HepG2 (cell line): ENCODE data around the gene SNRNP200. TPM values are rescaled to one million over a fixed set of nuclear protein-coding genes. Genes with fewer than 3 reads are reported as not detected.

Experiments
- BATF2 ChIP-seq: sonication (generic); formaldehyde crosslinking; IDR thresholded peaks from 2 replicates; pipeline ENCODE4 v1.8.0; 2022; ENCODE audit warnings: mild to moderate bottlenecking, missing genetic modification reagents, moderate library complexity
- BCLAF1 ChIP-seq: fragments of 450-650 bp; IDR thresholded peaks from 2 replicates; pipeline ENCODE4 v1.6.1; 2017; ENCODE audit warnings: mild to moderate bottlenecking
- IRF1 ChIP-seq: sonication (generic); formaldehyde crosslinking; IDR thresholded peaks from 2 replicates; pipeline ENCODE4 v1.4.0; 2020; ENCODE audit warnings: low read depth, mild to moderate bottlenecking, missing genetic modification reagents
- IRX3 ChIP-seq: sonication (generic); formaldehyde crosslinking; IDR thresholded peaks from 2 replicates; pipeline ENCODE4 v1.8.1; 2023; ENCODE audit warnings: mild to moderate bottlenecking, low read depth, missing genetic modification reagents, borderline replicate concordance
- MIER3 ChIP-seq: IDR thresholded peaks from 2 replicates; pipeline ENCODE4 v1.6.1; 2016; ENCODE audit warnings: missing compliant biosample characterization, borderline replicate concordance
- NR3C1 ChIP-seq: sonication (generic); formaldehyde crosslinking; IDR thresholded peaks from 2 replicates; pipeline ENCODE4 v1.4.0; 2020; ENCODE audit warnings: missing genetic modification reagents
- PHF5A ChIP-seq: IDR thresholded peaks from one replicate; pipeline ENCODE4 v1.6.1; 2018; ENCODE audit warnings: low read depth, missing genetic modification reagents; ENCODE audit not compliant: unreplicated experiment
- SALL1 ChIP-seq: sonication (generic); formaldehyde crosslinking; IDR thresholded peaks from 2 replicates; pipeline ENCODE4 v1.8.0; 2022; ENCODE audit warnings: mild to moderate bottlenecking, missing genetic modification reagents
- TAF1 ChIP-seq: sonication (generic); formaldehyde crosslinking; IDR thresholded peaks from 2 replicates; pipeline ENCODE4 v1.4.0; 2020; ENCODE audit warnings: missing genetic modification reagents
- TP53 ChIP-seq: sonication (generic); formaldehyde crosslinking; conservative IDR thresholded peaks from 2 replicates; pipeline ENCODE4 v1.4.0; 2020; ENCODE audit warnings: missing genetic modification reagents
- ZIK1 ChIP-seq: sonication (generic); formaldehyde crosslinking; IDR thresholded peaks from 2 replicates; pipeline ENCODE4 v1.5.0; 2020; ENCODE audit warnings: mild to moderate bottlenecking, low read depth, missing genetic modification reagents, borderline replicate concordance
- ZMYM3 ChIP-seq: sonication (generic); formaldehyde crosslinking; IDR thresholded peaks from 2 replicates; pipeline ENCODE4 v1.5.1; 2020; ENCODE audit warnings: mild to moderate bottlenecking, missing genetic modification reagents
- ZNF513 ChIP-seq: sonication (generic); formaldehyde crosslinking; conservative IDR thresholded peaks from 2 replicates; pipeline ENCODE4 v1.5.0; 2020; ENCODE audit warnings: missing genetic modification reagents
- ZNF674 ChIP-seq: sonication (generic); formaldehyde crosslinking; IDR thresholded peaks from 2 replicates; pipeline ENCODE4 v1.5.0; 2020; ENCODE audit warnings: low read depth, mild to moderate bottlenecking, missing genetic modification reagents
- ZNF776 ChIP-seq: sonication (generic); formaldehyde crosslinking; IDR thresholded peaks from 2 replicates; pipeline ENCODE4 v1.4.0; 2020; ENCODE audit warnings: mild to moderate bottlenecking, missing genetic modification reagents
- ZNF800 ChIP-seq: sonication (generic); formaldehyde crosslinking; IDR thresholded peaks from 2 replicates; pipeline ENCODE4 v1.4.0; 2020; ENCODE audit warnings: missing genetic modification reagents
- ZUFSP ChIP-seq: sonication (generic); formaldehyde crosslinking; IDR thresholded peaks from 2 replicates; pipeline ENCODE4 v1.9.0; 2021; ENCODE audit warnings: missing genetic modification reagents, mild to moderate bottlenecking, borderline replicate concordance
- polyA plus RNA-seq, 8 experiments: library from polyadenylated mRNA; depleted of rRNA in 3 of 8; stranded (reverse) in 7 of 8; unstranded in 1 of 8; fragments of >200 nt; fragmentation: Illumina TruSeq in 4 of 8; extraction: Trizol in 4 of 8; gene quantifications; 2 replicates each; pipeline versions ENCODE4 v1.2.1 to v1.2.3, GENCODE V29; 2011 to 2016; ENCODE audit warnings: low read depth in 4 of 8, missing spikeins in 1 of 8, mixed read lengths in 1 of 8; ENCODE audit not compliant: insufficient read depth in 1 of 8
- total RNA-seq, 5 experiments: library from RNA; depleted of rRNA; stranded (reverse); fragments of >200 nt; fragmentation: Illumina TruSeq; extraction: Trizol; gene quantifications; 2 replicates each; pipeline ENCODE4 v1.2.3, GENCODE V29; 2016; ENCODE audit warnings: low read depth in 1 of 5

Gene SNRNP200
- total and polyA plus RNA-seq, 2 of the 13 experiments (the other 11 are each of a cell fraction or from before 2014, with no cell fraction given): 99.0 to 232 TPM

- TF ChIP-seq IRF1 (CRISPR knock-in tag): no peak; the same call in 1 of the 2 replicates
- no peak for TF ChIP-seq ZNF513
- TF ChIP-seq ZUFSP: no peak
- TF ChIP-seq BATF2 (CRISPR knock-in tag): no peak
- TF ChIP-seq NR3C1 (CRISPR knock-in tag): no peak
- TF ChIP-seq TP53 (CRISPR knock-in tag): no peak
- TF ChIP-seq SALL1 (CRISPR knock-in tag): no peak
- no peak for TF ChIP-seq PHF5A (CRISPR knock-in tag)
- TF ChIP-seq IRX3 (CRISPR knock-in tag): 0 out of 2 replicates have a peak, but pooled peaks have one; percentile 49
- TF ChIP-seq ZIK1 (CRISPR knock-in tag): 0 out of 2 replicates have a peak, but pooled peaks have one; percentile 50
- TF ChIP-seq ZNF674 (CRISPR knock-in tag): no peak
- no peak for TF ChIP-seq BCLAF1
- no peak for TF ChIP-seq MIER3 (CRISPR knock-in tag)
- no peak for TF ChIP-seq ZNF776 (CRISPR knock-in tag)
- TF ChIP-seq ZNF800 (CRISPR knock-in tag): no peak
- TF ChIP-seq ZMYM3: no peak; the same call in 1 of the 2 replicates
- TF ChIP-seq TAF1 (CRISPR knock-in tag): no peak
Measured at GRCh38 chr2:96320728-96321622, 15.6 kb upstream of the SNRNP200 start (continued).
